Lower lobe of right lung (tissue), 2 donors: Measurements from ENCODE around the gene EVI5L. TPM values are rescaled to one million over a fixed set of nuclear protein-coding genes. Genes with fewer than 3 reads are reported as not detected.

Experiments
- ATAC-seq, 2 donors: fragments of 200-7000 bp; cut with Tn5 transposase; one replicate each; pipeline ENCODE4 v1.9.1; 2020 to 2022; ENCODE audit warnings: mild to moderate bottlenecking in 2 of 2, moderate library complexity in 2 of 2
- DNase-seq: peaks from one replicate; pipeline ENCODE4 v3.0.0-alpha.2; 2020
- H3K27ac ChIP-seq: fragments of 200-600 bp; one replicate; pipeline ENCODE4 v1.8.0; 2022
- H3K27me3 ChIP-seq: fragments of 200-600 bp; one replicate; pipeline ENCODE4 v1.8.0; 2022; ENCODE audit warnings: low read depth
- H3K36me3 ChIP-seq: fragments of 200-600 bp; one replicate; pipeline ENCODE4 v1.8.0; 2022; ENCODE audit warnings: mild to moderate bottlenecking
- H3K4me1 ChIP-seq: fragments of 200-600 bp; one replicate; pipeline ENCODE4 v1.8.0; 2022
- H3K4me3 ChIP-seq: fragments of 200-600 bp; one replicate; pipeline ENCODE4 v1.8.0; 2022; ENCODE audit warnings: mild to moderate bottlenecking
- H3K9me3 ChIP-seq: fragments of 200-600 bp; one replicate; pipeline ENCODE4 v1.8.0; 2022
- intact Hi-C: fragments of 100-400 bp; cut with DNase I; formaldehyde crosslinking; loops from one replicate; pipeline ENCODE4 v1.11.0; 2022
- total RNA-seq: library from RNA; stranded (reverse); fragmentation: NEBNext Ultra II Directional; extraction: Animal tissue kit (Norgen Biotek cat#: 25700); gene quantifications from one replicate; pipeline ENCODE4 v1.2.1, GENCODE V29; 2021
- TF ChIP-seq, protein P1 (sequence below): fragments of 200-600 bp; IDR thresholded peaks from one replicate; pipeline ENCODE4 v1.8.0; 2022; ENCODE audit warnings: antibody characterized with exemption, mild to moderate bottlenecking
- donor health status: DM: no; HTN: yes; CAD: no; lungs with severe emphysema.

Gene EVI5L
- total RNA-seq, 1 donor from 2014 or later, result 11.7 TPM

DNA sequence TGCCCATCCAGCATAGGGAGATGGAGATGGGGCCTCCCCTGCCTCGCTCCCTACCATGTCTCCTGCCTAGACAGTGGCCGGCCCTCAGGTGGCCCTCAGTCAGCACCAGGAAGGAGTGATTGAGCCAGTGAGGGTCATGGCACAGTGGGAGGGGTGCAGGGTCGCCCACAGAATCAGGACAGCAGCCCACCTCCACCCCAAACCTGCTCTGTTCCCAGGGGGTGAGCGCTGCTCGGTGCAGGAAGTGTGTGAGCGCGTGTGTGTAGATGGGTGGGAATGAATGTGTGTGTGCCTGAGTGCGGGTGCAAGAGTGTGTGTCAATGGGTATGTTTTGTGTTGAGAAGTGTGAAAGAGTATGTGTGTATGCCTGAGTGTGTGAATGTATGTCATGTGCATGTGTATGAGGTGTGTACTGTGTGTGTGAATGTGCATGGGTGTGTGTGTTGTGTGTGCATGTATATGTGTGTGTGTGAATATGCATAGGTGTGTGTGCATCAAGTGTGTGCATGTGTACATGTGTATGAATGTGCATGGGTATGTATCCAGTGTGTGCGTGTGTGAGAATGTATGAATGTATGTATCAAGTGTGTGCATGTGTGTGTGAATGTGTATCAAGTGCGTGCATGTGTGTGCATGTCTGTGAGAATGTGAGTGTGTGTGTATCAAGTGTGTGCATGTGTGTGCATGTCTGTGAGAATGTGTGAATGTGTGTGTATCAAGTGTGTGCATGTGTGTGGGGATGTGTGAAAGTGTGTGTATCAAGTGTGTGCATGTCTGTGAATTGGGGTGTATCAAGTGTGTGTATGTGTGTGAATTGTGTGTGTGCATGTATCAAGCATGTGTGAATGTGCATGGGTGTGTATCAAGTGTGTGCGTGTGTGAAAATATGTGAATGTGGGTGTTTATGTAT, 12.0 kb downstream of the EVI5L start:
- no peak for DNase-seq
- H3K27ac ChIP-seq, result no peak overlapping the region

DNA sequence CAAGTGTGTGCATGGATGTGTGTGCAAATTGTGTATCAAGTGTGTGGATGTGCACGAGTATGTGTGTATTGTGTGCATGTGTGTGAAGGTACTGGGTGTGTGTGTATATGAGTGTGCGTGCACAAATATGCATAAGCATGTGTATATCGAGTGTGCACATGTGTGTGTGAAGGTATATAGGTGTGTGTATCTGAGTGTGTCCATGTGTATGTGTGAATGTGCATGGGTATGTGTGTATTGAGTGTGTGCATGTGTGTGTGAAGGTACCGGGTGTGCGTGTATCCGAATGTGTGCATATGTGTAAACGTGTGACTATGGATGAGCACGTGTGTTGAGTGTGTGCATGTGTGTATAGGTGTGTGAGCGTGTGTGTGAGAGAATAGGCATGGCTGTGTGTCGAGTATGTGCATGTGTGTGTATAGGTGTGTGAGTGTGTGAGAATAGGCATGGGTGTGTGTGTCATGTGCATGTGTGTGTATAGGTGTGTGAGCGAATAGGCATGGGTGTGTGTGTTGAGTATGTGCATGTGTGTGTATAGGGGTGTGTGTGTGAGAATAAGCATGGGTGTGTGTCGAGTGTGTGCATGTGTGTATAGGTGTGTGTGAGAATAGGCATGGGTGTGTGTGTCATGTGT, 12.8 kb downstream of the EVI5L start:
- Histone ChIP-seq H3K36me3 (no peaks in the 10 kb centered on the region), H3K4me1 (no peaks in the 10 kb centered on the region), H3K9me3 (no peaks in the 10 kb centered on the region), H3K27me3 (no peaks in the 10 kb centered on the region), H3K27ac (no peak overlapping the region), H3K4me3 (no peak overlapping the region)
- TF ChIP-seq, protein P1, sequence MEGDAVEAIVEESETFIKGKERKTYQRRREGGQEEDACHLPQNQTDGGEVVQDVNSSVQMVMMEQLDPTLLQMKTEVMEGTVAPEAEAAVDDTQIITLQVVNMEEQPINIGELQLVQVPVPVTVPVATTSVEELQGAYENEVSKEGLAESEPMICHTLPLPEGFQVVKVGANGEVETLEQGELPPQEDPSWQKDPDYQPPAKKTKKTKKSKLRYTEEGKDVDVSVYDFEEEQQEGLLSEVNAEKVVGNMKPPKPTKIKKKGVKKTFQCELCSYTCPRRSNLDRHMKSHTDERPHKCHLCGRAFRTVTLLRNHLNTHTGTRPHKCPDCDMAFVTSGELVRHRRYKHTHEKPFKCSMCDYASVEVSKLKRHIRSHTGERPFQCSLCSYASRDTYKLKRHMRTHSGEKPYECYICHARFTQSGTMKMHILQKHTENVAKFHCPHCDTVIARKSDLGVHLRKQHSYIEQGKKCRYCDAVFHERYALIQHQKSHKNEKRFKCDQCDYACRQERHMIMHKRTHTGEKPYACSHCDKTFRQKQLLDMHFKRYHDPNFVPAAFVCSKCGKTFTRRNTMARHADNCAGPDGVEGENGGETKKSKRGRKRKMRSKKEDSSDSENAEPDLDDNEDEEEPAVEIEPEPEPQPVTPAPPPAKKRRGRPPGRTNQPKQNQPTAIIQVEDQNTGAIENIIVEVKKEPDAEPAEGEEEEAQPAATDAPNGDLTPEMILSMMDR, result no peak
- DNase-seq, result no peak
- ATAC-seq, result no peak
- intact Hi-C loops, result no loop called here

More for the DNA sequence above, 12.0 kb downstream of the EVI5L start:
- no peaks in the 10 kb centered on the region for H3K36me3 ChIP-seq
- no peaks in the 10 kb centered on the region for H3K9me3 ChIP-seq
- H3K4me1 ChIP-seq, result no peaks in the 10 kb centered on the region
- no peaks in the 10 kb centered on the region for H3K27me3 ChIP-seq
- TF ChIP-seq, protein P1, result no peak
- intact Hi-C loops, result no loop called here
- no peak for ATAC-seq
- no peak overlapping the region for H3K4me3 ChIP-seq

DNA sequence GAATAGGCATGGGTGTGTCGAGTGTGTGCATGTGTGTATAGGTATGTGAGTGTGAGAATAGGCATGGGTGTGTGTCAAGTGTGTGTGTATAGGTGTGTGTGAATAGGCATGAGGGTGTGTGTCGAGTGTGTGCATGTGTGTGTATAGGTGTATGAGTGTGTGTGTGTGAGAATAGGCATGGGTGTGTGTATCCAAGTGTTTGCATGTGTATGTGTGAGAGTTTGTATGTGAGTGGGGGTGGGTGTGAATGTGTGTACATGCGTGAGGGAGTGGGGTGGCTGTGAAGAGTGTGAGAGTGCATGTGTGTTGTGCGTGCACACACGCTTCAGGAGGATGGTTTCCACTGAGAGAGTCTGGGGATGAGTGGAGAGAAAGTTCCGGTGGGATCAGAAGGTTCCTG, 13.5 kb downstream of the EVI5L start:
- H3K27me3 ChIP-seq, result no peaks in the 10 kb centered on the region
- no peaks in the 10 kb centered on the region for H3K4me1 ChIP-seq
- TF ChIP-seq, protein P1, result no peak
- H3K36me3 ChIP-seq, result no peaks in the 10 kb centered on the region
- H3K4me3 ChIP-seq, result no peak overlapping the region
- DNase-seq (no peak), ATAC-seq (no peak)
- no peak overlapping the region for H3K27ac ChIP-seq
- intact Hi-C loops, result no loop called here
- no peaks in the 10 kb centered on the region for H3K9me3 ChIP-seq

DNA sequence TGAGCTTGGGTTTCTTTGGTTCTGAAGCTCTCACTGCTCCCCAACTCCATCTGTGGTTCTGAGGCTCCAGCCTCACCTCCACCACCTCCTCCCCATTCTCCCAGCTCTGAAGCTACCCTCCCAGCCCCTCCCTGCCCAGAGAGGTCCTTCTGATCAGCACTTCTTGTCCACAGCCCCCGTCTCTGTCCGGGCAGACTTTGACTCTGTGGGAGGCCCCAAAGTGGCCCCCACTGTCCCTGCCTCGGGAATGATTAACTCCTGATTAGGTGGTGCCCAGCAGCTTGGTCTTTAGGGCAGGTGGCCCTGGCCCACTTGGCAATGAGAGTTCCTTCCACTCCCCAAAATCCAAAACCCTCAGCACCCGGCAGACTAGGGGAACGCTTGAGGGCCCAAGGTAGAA, 14.4 kb downstream of the EVI5L start:
- H3K36me3 ChIP-seq, result no peaks in the 10 kb centered on the region
- intact Hi-C loops, result no loop called here
- TF ChIP-seq, protein P1, result no peak
- H3K27ac ChIP-seq, result no peak overlapping the region
- H3K4me3 ChIP-seq, result no peak overlapping the region
- H3K27me3 ChIP-seq, result no peaks in the 10 kb centered on the region
- no peaks in the 10 kb centered on the region for H3K4me1 ChIP-seq
- ATAC-seq, result no peak
- no peak for DNase-seq
- no peaks in the 10 kb centered on the region for H3K9me3 ChIP-seq

DNA sequence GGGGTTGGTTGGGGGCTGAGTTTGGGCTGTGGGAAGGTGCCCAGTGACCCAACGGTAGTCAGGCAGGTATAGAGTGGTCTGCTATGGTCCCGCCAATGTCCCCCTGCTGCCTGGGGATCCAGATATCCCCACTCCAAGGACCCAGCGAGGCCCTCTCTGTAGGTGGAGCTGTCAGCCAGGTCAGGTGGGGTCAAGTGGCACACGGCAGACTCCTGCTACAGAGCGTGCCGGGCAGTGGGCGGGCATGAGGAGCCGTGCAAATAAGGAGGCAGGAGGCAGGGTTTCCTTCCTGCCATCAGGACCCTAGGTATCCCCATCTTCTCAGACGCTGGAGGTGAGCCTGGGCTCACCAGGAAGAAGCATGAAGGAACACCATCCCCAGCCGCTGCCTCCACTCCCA, 14.9 kb downstream of the EVI5L start:
- Histone ChIP-seq H3K9me3 (no peaks in the 10 kb centered on the region), H3K27ac (no peak overlapping the region), H3K36me3 (no peaks in the 10 kb centered on the region), H3K4me3 (no peak overlapping the region), H3K27me3 (no peaks in the 10 kb centered on the region), H3K4me1 (no peaks in the 10 kb centered on the region)
- DNase-seq (no peak), ATAC-seq (peak in 1 of 2 donors; percentile 15)
- intact Hi-C loops, result no loop called here
- TF ChIP-seq, protein P1, result no peak
